MCF 10A (cell line): ENCODE results near the gene RANBP3L. TPM values are rescaled to one million over a fixed set of nuclear protein-coding genes. Genes with fewer than 3 reads are reported as not detected.

Experiments used
- BruUV-seq: library from RNA; stranded (reverse); fragments of 400-500 nt; replicated peaks from 2 replicates; lab custom pipeline; 2021; lab: Mats Ljungman, UMichigan
- CTCF ChIA-PET: fragments of 300-600 bp; sonication (Branson Sonifier 250); formaldehyde crosslinking; extraction: SDS; loops from one replicate; lab custom pipeline; 2021; ENCODE audit warnings: antibody characterized with exemption, inconsistent platforms; lab: Yijun Ruan, JAX
- POLR2A ChIA-PET: fragments of 300-600, 350-650 bp; sonication (Branson Sonifier 250); formaldehyde crosslinking; extraction: SDS; loops from one replicate; lab custom pipeline; 2020; ENCODE audit warnings: antibody characterized with exemption, inconsistent platforms; lab: Yijun Ruan, JAX
- DNase-seq: peaks from one replicate; pipeline ENCODE4 v3.0.0-alpha.2; 2018; ENCODE audit not compliant: unreplicated experiment
- H3K27ac Mint-ChIP-seq: one replicate; pipeline ENCODE4 v1.8.0; 2022; ENCODE audit warnings: mild to moderate bottlenecking, low read depth, mixed read lengths; ENCODE audit not compliant: unreplicated experiment
- H3K27me3 Mint-ChIP-seq: one replicate; pipeline ENCODE4 v1.8.0; 2022; ENCODE audit warnings: mixed read lengths; ENCODE audit not compliant: insufficient read depth, unreplicated experiment
- H3K36me3 Mint-ChIP-seq: one replicate; pipeline ENCODE4 v1.8.0; 2022; ENCODE audit warnings: mild to moderate bottlenecking, moderate library complexity, mixed read lengths; ENCODE audit not compliant: insufficient read depth, unreplicated experiment
- H3K4me1 Mint-ChIP-seq: one replicate; pipeline ENCODE4 v1.8.0; 2022; ENCODE audit warnings: mixed read lengths; ENCODE audit not compliant: insufficient read depth, unreplicated experiment
- H3K4me3 Mint-ChIP-seq: one replicate; pipeline ENCODE4 v1.8.0; 2022; ENCODE audit warnings: mild to moderate bottlenecking, moderate library complexity, mixed read lengths; ENCODE audit not compliant: unreplicated experiment
- H3K9me3 Mint-ChIP-seq: one replicate; pipeline ENCODE4 v1.8.0; 2022; ENCODE audit warnings: mixed read lengths; ENCODE audit not compliant: unreplicated experiment
- intact Hi-C: fragments of 100-400 bp; cut with micrococcal nuclease; formaldehyde crosslinking; loops from 2 replicates; pipeline ENCODE4 v1.14.1; 2022
- total RNA-seq: library from RNA; stranded (reverse); gene quantifications from 2 replicates; pipeline ENCODE4 v1.2.3, GENCODE V29; 2022
- TF ChIP-seq, protein P1 (sequence below): fragments of 200-600 bp; IDR thresholded peaks from one replicate; pipeline ENCODE4 v1.8.0; 2022; ENCODE audit warnings: antibody characterized with exemption, mild to moderate bottlenecking; ENCODE audit not compliant: unreplicated experiment

RANBP3L gene
- total RNA-seq, 1 experiment from 2014 or later: not detected

DNA sequence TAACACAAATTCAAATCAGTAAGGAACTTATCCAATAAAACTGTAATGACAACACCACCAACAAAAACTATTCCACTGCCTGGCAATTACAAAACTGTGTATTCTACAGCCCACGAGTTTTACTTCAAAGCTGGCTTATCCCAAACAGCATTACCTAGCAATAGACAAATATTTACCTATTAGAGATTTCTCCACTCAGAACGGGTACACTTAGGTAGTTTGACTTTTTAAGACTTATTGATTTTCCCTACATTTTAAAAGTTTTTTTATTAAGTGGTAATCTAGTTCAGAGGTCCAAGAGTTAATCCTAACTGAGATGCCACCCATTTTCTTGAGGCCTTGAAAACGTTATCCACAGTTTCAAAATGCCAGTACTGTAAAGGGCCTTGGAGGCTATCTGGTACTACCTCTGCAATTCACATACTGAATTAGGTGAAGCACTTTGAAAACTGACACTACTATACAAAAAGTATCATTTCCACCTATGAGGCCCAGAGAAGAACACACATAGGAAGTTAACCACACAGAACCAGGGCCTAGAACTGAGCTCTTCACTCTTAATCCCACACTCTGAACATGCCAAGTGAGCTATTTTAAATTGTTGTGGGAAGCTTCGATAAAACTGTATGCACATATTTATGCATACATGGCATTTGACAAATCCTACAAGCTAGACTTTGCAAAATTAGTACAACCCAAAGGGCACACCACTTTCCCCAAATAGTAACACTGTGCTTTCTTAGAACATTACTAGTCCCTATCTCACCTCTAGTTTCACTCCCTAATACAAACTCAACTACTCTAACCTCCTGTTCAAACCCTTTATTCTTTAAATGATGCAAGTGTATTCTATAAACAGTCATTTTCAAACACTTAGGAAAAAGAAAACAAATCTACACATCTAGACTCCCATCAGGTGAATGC, 62.1 kb downstream of the RANBP3L start:
- Mint-ChIP-seq H3K27me3 (no peaks in the 10 kb centered on the region), H3K9me3 (no peaks in the 10 kb centered on the region), H3K4me3 (peak overlapping the region; percentile 86), H3K4me1 (peaks cover 42% of the 10 kb centered on the region), H3K27ac (peak overlapping the region; percentile 98), H3K36me3 (no peaks in the 10 kb centered on the region)
- TF ChIP-seq, protein P1, sequence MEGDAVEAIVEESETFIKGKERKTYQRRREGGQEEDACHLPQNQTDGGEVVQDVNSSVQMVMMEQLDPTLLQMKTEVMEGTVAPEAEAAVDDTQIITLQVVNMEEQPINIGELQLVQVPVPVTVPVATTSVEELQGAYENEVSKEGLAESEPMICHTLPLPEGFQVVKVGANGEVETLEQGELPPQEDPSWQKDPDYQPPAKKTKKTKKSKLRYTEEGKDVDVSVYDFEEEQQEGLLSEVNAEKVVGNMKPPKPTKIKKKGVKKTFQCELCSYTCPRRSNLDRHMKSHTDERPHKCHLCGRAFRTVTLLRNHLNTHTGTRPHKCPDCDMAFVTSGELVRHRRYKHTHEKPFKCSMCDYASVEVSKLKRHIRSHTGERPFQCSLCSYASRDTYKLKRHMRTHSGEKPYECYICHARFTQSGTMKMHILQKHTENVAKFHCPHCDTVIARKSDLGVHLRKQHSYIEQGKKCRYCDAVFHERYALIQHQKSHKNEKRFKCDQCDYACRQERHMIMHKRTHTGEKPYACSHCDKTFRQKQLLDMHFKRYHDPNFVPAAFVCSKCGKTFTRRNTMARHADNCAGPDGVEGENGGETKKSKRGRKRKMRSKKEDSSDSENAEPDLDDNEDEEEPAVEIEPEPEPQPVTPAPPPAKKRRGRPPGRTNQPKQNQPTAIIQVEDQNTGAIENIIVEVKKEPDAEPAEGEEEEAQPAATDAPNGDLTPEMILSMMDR: no peak
- ChIA-PET CTCF (interaction anchor here (1.0 kb wide), 2 partner anchors 67 to 220 kb away, joined by 3 to 5 read pairs; no protein-coding TSS in a partner anchor), POLR2A (interaction anchor here (0.5 to 2.9 kb wide), 6 partner anchors 10 to 637 kb away, joined by 3 to 9 read pairs (median 3); partner anchors contain the start of gene NIPBL)
- intact Hi-C loops: loop anchor here (5.0 kb wide), 1 partner anchor 62 kb away; no protein-coding TSS in a partner anchor
- DNase-seq: peak; percentile 4
- no TSS peak for BruUV-seq

DNA sequence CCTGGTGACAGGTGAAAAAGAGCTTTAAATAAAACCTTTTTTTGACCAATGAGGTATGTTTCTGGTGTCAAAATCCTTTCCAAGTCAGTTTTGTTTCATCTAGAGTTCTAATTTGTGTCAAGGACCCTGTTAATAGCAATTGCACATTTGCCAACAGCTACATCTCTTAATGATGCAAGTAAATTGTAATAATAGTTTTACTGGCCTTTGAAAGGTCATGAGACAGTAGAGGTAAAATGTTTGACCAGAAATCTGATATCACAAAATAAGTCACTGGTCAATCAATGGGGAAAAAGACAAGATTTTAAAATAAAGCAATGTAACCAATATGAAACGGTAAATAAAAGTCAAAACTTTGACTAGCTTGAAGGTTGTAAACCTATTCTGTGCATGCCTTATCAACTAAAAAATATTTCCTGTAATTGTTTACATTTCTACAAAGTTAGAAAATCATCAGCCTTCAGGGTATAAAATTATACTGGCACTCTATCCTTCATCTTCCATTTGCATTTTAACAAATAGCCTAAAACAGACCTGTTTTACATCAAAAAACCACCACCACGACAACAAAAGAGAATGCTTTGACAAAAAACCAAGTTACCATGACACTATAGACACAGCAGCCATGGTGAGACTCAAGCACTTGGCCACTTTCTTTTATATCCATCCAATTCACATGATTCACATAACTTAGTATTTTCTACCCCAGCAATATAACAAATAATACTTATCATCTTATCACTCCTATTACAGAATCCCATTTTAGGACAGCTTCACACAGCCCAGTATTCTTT, 63.0 kb downstream of the RANBP3L start:
- H3K4me1 Mint-ChIP-seq: peaks cover 41% of the 10 kb centered on the region
- H3K27me3 Mint-ChIP-seq: no peaks in the 10 kb centered on the region
- CTCF ChIA-PET: interaction anchor here (0.6 kb wide), 1 partner anchor 11 kb away, joined by 3 read pairs; no protein-coding TSS in a partner anchor
- H3K27ac Mint-ChIP-seq: peak overlapping the region; percentile 98
- H3K9me3 Mint-ChIP-seq: no peaks in the 10 kb centered on the region
- peak overlapping the region; percentile 86 for H3K4me3 Mint-ChIP-seq
- BruUV-seq: no TSS peak
- no peaks in the 10 kb centered on the region for H3K36me3 Mint-ChIP-seq
- intact Hi-C loops: no loop called here
- POLR2A ChIA-PET: interaction anchor here (0.6 to 2.8 kb wide), 7 partner anchors 19 to 638 kb away, joined by 3 to 17 read pairs (median 3); partner anchors contain the start of genes LMBRD2, NIPBL and SKP2
- TF ChIP-seq, protein P1: no peak
- DNase-seq: no peak

DNA sequence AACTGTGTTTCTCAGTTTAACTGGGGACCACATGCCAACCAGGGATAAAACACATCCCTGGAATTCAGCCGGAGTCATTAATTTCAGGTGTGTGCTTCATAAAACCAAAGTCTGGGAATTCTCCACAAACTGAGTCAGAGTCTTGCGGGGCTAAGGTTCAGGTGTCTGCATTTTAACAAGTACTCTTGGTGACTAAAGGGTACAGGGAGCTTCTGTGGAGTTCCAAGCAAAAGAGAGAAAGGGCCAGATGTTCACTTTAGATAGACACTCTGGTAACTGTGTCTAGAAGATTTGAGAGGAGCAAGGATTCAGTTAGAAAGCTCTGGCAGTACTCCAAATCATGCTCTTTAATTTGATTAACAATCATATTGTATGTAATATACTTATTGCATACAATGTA, 64.0 kb downstream of the RANBP3L start:
- Mint-ChIP-seq H3K4me1 (peaks cover 39% of the 10 kb centered on the region), H3K27ac (no peak overlapping the region), H3K27me3 (no peaks in the 10 kb centered on the region), H3K4me3 (no peak overlapping the region), H3K36me3 (no peaks in the 10 kb centered on the region), H3K9me3 (no peaks in the 10 kb centered on the region)
- TF ChIP-seq, protein P1: no peak
- intact Hi-C loops: no loop called here
- DNase-seq: peak; percentile 17
- BruUV-seq: no TSS peak
- CTCF ChIA-PET: interaction anchor here (1.3 kb wide), 1 partner anchor 22 kb away, joined by 6 read pairs; no protein-coding TSS in a partner anchor
- POLR2A ChIA-PET: interaction anchor here (0.5 to 2.8 kb wide), 7 partner anchors 18 to 339 kb away, joined by 3 to 17 read pairs (median 4); partner anchors contain the start of genes LMBRD2 and SKP2
